HG03432 (cell line): ENCODE data around the gene AVPR2.
A peak's percentile ranks its signal among the peaks of the same experiment; 100 is the strongest.

Experiments used
- ATAC-seq: cut with Tn5 transposase; IDR thresholded peaks from one replicate; pipeline ENCODE4 v1.9.1; 2021; ENCODE audit warnings: mild to moderate bottlenecking, moderate library complexity; ENCODE audit not compliant: unreplicated experiment

AVPR2 gene

GRCh38 chrX:153930011-153930910, 25.8 kb downstream of the AVPR2 start:
- ATAC-seq, result no peak

DNA sequence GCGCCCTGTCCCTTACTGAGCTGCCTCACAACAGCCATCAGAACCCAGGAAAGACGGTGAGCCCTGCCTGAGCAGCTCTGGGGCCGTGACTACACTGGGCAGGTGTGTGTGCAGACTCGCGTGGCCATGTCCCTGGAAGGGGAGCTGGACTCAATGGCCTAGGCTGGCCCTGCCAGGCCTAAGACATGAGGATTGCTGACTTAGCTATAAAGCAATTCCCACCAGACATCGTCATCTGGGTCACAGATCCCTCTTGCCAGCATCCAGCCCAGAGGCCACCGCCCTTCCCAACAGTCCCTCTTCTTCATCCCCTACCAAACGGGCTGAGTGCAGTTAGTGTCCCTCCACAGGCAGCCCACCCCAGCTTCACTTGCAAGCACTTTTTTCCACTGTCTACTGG, 26.7 kb downstream of the AVPR2 start:
- no peak for ATAC-seq

DNA sequence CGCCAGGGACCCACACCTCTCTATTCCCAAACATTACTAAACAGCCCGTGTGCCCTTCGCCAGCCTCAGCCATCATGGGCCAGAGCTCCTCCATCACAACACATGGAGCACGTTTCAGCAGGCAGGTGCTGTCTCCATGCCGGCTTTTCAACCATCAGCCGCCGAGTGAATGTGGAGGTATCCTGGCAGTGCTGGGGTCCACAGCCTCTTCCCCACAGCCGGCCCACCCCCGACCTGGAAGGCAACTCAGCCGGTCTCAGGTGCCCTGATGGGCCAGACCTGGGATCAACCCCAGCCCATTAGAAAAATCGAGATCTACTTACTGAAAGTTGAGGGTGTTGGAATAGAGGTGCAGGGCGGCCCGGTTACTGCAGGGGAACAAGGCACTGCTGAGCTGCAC, 27.3 kb downstream of the AVPR2 start:
- no peak for ATAC-seq

DNA sequence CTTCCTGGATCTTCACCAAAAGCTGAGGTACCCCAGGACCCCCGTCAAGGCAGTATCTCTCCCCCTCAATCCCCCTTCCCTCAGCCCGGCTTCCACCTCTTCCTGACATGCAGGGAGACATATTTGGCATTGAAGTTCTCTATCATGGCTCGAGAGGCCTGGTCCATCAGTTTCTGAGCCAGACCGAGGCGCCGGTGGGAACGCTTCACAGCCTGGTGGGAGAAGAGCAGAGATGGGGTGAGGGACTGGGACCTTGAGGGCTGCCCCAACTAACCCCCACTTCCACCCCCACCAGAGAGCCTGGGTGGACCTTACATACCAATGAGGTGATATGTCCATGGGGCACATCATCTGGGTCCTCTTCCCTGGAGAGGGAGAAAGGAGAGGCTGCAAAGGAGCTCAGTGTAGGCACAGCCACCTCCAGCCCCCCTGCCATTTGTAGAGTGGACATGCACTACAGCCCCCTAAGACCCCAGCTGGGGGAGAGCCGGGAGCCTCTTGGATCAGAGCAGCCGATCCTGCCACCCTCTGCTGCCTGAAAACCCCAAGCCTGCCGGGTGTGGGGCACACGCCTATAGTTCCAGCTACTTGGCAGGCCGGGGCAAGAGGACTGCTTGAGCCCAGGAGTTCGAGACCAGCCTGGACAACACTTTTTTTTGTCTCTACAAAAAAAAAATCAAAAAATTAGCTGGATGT, 27.9 kb downstream of the AVPR2 start:
- ATAC-seq, result no peak

GRCh38 chrX:153933748-153934147, 29.3 kb downstream of the AVPR2 start:
- no peak for ATAC-seq

DNA sequence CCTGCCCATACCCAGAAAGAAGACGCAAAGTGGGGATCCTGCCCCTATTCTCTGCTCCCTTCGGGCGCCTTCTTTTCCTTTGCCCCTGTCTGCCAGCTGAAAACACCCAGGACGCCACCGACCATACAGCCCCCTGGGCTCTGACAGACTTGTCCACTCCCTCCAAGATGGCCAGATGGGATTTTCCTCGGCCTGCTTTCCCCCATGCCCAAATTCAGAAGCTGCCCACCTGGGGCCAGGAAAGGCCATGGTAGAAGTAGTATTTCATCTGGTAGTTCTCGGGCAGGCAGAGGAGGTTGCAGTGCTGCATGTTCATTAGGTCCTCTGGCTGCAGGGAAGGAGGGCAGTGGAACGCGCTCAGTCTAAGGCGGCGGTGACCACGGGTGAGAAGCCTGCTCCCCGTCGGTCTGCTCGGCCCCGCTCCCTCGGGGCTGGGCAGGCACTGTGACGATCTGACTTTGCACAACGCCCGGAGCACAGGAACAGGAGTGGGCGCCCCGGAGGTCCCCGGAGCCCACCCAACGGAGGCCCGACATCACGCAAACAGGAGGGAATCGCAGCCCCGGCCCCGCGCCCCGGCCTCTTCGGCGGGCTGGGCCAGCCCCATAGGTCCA, 29.8 kb downstream of the AVPR2 start:
- ATAC-seq, result peak; percentile 19

- peak; percentile 91 for ATAC-seq
Measured at GRCh38 chrX:153934762-153935325, 30.4 kb downstream of the AVPR2 start, which contains the start of gene NAA10. NAA10 (minus strand) TSS chrX:153935037; CDS start chrX:153934904, 133 bp downstream.

DNA sequence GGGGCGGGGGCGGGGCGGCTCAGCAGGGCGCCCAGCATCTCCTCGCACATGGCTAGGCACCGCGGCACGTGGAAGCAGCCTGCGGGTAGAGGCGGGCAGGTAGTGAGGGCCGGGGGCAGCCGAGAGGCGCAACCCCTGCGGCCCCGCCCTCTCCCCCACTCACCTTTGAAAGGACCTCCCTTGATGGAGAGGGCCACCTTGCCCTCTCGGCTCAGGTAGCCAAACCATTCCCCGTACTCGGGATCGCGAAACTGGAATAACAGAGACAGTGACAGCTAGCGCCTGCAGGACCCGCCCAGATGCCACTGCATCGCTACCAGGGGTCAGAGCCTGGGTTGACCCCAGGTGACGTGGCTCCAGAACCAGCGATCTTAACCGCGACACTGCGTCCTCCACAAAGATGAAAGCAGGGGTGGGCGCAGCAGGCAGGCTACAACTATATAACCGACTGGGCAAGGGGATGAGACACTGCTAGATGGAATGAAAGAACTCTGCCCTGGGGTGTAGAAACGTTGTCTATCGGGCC, 30.9 kb downstream of the AVPR2 start:
- peak; percentile 23 for ATAC-seq

DNA sequence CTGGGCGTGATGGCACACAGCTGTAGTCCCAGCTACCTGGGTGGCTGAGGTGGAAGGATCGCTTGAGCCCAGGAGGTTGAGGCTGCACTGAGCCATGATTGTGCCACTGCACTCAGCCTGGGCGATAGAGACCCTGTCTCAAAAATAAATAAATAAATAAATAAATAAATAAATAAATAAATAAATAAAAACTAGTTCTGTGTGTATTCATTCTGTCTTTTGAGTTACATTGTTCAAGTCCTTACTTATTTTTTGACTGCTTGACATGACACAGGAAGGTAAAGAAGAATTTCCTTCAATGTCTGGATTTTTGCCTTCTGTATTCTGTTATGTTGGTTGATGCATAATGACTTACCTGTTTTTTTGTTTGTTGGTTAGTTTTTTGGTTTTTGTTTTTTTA, 32.6 kb downstream of the AVPR2 start:
- no peak for ATAC-seq

DNA sequence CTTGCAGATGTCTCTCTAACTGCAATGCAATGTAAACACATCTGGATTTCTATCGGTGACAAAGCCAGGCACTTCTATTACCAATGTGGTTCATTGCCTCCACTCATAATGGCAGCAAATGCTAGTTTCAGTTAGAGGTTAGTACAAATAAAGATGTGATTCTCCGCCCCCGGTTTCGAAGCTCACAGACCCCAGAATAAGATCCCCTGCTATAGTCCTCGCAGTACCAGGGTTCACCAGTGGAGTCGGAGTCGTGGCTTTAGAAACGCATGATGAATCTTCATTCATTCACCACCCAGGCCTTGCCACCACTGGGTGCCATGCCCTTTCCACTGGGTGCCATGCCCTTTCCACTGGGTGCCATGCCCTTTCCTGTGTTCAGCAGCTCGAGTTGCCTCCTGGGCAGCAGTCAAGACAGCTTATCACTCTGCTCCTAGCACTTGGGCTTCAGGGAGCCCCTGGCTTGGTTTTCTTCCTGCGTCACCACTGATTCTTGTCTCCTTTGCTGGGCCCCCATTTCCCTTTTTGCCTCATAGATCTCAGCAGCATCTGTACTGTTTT, 33.8 kb downstream of the AVPR2 start:
- no peak for ATAC-seq

GRCh38 chrX:153939573-153939972, 35.1 kb downstream of the AVPR2 start:
- no peak for ATAC-seq

GRCh38 chrX:153941336-153942252, 37.1 kb downstream of the AVPR2 start:
- no peak for ATAC-seq

DNA sequence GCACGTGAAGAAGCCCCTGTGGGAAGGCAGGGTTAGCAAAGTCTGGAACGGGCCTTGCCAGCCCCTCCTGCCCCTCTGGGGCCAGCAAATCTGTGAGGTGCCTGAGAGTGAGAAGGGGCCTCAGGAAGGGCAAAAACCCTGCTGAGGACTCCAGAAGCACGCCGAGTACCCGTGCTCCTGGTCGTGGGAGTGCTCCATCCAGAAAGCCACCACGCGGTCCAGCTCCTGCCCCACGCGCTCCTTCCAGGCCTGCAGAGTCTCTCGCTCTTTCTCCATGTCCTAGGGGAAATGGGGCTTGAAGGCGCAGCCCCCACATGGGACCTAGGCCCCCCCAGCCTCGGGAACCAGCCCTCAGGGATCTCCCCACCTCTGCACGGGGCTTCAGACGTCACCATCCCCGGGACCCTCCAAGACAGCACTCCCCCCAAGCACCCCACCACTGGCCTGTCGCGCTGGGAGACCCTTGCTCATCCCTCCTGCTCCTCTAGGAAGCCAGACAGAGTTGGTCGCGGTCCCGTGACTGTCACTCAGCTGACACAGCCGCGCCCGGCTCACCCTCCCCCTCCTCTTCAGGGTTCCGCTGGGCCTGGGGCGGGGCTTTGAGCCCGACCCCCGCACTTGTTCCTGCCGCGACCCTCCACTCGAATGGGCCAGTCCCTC, 39.8 kb downstream of the AVPR2 start, which contains the start of gene RENBP:
Gene RENBP (minus strand): TSS at position 504 of the 660 bp plus-strand sequence. CDS start 33 bp downstream, at position 471.
- ATAC-seq, result no peak

- ATAC-seq, result no peak
Measured at GRCh38 chrX:153944800-153945150, 40.3 kb downstream of the AVPR2 start.

GRCh38 chrX:153945956-153946943, 41.8 kb downstream of the AVPR2 start:
- no peak for ATAC-seq

GRCh38 chrX:153947009-153947769, 42.7 kb downstream of the AVPR2 start:
- peak; percentile 65 for ATAC-seq

DNA sequence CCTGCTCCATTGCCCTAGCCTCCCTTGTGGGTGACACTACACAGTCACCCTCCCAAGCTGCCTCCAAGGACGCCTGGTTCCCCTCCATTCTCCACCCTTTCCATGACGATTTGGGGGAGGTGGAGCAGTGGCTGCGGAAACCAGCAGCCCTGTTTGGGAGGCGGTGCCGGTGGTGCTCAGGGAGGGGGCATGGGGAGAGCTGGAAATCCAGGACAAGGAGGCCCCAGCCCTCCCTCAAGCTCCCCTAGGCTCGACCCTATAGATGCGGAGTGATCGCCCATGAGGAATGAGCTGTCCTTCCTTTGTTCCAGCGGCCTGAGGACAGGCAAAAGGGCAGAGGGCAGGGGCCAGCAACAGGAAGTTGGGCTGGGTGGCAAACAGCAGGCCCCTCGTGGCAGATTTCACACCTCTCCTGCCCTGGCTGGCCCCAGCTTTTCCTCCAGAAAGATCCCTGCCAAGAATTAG, 43.6 kb downstream of the AVPR2 start:
- ATAC-seq, result no peak
